ENCODE results near the gene KAZN.

KAZN gene

GRCh38 chr1:15125101-15125745, 526.7 kb downstream of the KAZN start:
- ATAC-seq: no peak
- TF ChIP-seq ISL1 (CRISPR knock-in tag; IDR thresholded peaks at IDR 0.05) (no peak), OSR1 (CRISPR knock-in tag; IDR thresholded peaks at IDR 0.05) (no peak), ZFP3 (CRISPR knock-in tag; IDR thresholded peaks at IDR 0.05) (no peak), ZFP30 (CRISPR knock-in tag; IDR thresholded peaks at IDR 0.05) (no peak), SNAI2 (CRISPR knock-in tag; IDR thresholded peaks at IDR 0.05) (no peak), TOX (CRISPR knock-in tag; IDR thresholded peaks at IDR 0.05; ENCODE audit: borderline replicate concordance) (no peak), PPARA (CRISPR knock-in tag; IDR thresholded peaks at IDR 0.05; ENCODE audit: borderline replicate concordance) (no peak), TCF4 (CRISPR knock-in tag; IDR thresholded peaks at IDR 0.05; ENCODE audit: borderline replicate concordance) (no peak), ZNF70 (CRISPR knock-in tag; IDR thresholded peaks at IDR 0.05) (no peak), BACH2 (CRISPR knock-in tag; IDR thresholded peaks at IDR 0.05; ENCODE audit: borderline replicate concordance) (no peak), PATZ1 (CRISPR knock-in tag; IDR thresholded peaks at IDR 0.05; ENCODE audit: borderline replicate concordance) (no peak), ZNF8 (CRISPR knock-in tag; IDR thresholded peaks at IDR 0.05) (no peak), RARB (CRISPR knock-in tag; IDR thresholded peaks at IDR 0.05) (no peak), ZNF565 (CRISPR knock-in tag; conservative IDR thresholded peaks at IDR 0.05; ENCODE audit: low read depth) (no peak), TSHZ2 (CRISPR knock-in tag; IDR thresholded peaks at IDR 0.05) (no peak), ARNTL (CRISPR knock-in tag; IDR thresholded peaks at IDR 0.05; ENCODE audit: borderline replicate concordance, low read depth) (no peak), ESRRG (CRISPR knock-in tag; IDR thresholded peaks at IDR 0.05) (no peak), GLIS3 (CRISPR knock-in tag; IDR thresholded peaks at IDR 0.05) (no peak), POU6F1 (CRISPR knock-in tag; IDR thresholded peaks at IDR 0.05; ENCODE audit: borderline replicate concordance, low read depth) (no peak), ZC3H10 (CRISPR knock-in tag; IDR thresholded peaks at IDR 0.05) (no peak)

- ATAC-seq: no peak
- TF ChIP-seq ZNF70 (CRISPR knock-in tag; IDR thresholded peaks at IDR 0.05): peak; percentile 99
- no peak for TF ChIP-seq ZFP30 (CRISPR knock-in tag; IDR thresholded peaks at IDR 0.05)
These were observed 529.6 kb downstream of the KAZN start for GRCh38 chr1:15128077-15128476.

- peak; percentile 100 for ATAC-seq
- TF ChIP-seq CSDC2 (CRISPR knock-in tag; IDR thresholded peaks at IDR 0.05) (no peak), PATZ1 (CRISPR knock-in tag; IDR thresholded peaks at IDR 0.05; ENCODE audit: borderline replicate concordance) (no peak), RARB (CRISPR knock-in tag; IDR thresholded peaks at IDR 0.05) (no peak), ARNTL (CRISPR knock-in tag; IDR thresholded peaks at IDR 0.05; ENCODE audit: borderline replicate concordance, low read depth) (no peak), PPARA (CRISPR knock-in tag; IDR thresholded peaks at IDR 0.05; ENCODE audit: borderline replicate concordance) (no peak), TSHZ2 (CRISPR knock-in tag; IDR thresholded peaks at IDR 0.05) (no peak)
These were observed 530.2 kb downstream of the KAZN start for GRCh38 chr1:15128520-15129313.
